GM13976 (cell line): ENCODE results near the gene AASDHPPT.

Experiments used
- DNase-seq: peaks from one replicate; pipeline ENCODE4 v3.0.0; 2012; ENCODE audit warnings: low spot score
- in situ Hi-C: fragments of 300-500 bp; cut with MboI; formaldehyde crosslinking; loops from one replicate; pipeline ENCODE4 v1.12.0; 2022; ENCODE audit warnings: low sequenced_read_pairs, mixed read lengths, inconsistent platforms; ENCODE audit not compliant: unreplicated experiment
- TF ChIP-seq, protein P1 (sequence below): IDR thresholded peaks from 2 replicates; pipeline ENCODE4 v1.5.1; 2012; ENCODE audit warnings: borderline replicate concordance, mild to moderate bottlenecking; ENCODE audit not compliant: insufficient read depth; ENCODE audit errors: extremely low read depth, missing control alignments, control extremely low read depth

Gene AASDHPPT

DNA sequence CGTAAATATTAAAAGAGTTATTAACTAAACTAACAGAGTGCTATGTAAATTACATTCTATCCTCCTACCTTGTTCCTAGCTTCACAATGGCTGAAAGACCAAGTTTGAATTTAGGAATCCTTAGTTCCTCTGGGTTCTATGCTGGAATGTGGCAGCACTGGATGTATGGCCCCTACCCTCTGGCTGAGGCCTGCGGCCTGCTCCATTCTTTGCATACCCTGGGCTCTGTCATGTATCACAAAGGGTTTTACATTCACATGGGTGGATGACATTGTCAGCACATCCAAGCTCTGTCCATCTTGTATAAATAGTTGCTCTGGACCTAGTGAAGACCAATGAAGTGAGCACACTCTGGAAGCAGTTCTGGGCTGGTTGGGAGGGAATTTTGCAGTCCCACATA is 54.5 kb downstream of the AASDHPPT start:
- in situ Hi-C loops, result no loop called here
- TF ChIP-seq, protein P1, sequence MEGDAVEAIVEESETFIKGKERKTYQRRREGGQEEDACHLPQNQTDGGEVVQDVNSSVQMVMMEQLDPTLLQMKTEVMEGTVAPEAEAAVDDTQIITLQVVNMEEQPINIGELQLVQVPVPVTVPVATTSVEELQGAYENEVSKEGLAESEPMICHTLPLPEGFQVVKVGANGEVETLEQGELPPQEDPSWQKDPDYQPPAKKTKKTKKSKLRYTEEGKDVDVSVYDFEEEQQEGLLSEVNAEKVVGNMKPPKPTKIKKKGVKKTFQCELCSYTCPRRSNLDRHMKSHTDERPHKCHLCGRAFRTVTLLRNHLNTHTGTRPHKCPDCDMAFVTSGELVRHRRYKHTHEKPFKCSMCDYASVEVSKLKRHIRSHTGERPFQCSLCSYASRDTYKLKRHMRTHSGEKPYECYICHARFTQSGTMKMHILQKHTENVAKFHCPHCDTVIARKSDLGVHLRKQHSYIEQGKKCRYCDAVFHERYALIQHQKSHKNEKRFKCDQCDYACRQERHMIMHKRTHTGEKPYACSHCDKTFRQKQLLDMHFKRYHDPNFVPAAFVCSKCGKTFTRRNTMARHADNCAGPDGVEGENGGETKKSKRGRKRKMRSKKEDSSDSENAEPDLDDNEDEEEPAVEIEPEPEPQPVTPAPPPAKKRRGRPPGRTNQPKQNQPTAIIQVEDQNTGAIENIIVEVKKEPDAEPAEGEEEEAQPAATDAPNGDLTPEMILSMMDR, result no peak
- no peak for DNase-seq

DNA sequence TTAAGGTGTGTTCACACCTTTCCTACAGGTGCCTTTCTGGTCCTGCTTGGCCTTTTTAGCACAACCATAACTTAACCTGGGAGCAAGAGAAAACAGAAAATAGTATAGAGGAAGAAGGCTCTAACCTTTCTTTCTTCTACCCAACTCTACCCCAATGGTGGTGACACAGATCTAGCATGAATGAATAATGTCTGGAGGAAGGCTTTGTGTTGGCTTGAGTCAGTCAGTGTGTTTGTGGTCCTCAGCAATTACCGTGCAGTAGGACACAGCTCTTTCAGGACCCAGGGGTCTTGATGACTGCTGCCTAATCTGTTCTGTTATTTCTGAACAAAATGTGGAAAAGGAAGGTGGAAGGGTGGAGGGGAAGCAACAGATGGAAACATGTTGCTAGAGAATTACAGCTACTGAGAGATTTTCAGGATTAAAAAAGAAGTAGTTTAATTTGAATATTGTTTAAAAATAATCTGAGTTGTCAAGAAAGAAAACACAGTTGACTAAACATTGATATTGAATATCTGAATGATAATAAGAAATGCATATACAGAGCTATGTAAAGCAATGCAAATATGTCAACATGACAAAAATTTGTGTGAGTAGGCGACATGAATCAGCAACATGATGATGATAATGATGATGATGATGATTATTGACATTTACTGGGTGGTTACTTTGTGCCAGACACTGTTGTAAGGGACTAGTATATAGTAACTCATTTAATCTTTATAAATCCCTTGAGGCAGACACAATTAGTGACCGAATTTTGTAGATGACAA is 55.3 kb downstream of the AASDHPPT start:
- in situ Hi-C loops, result no loop called here
- no peak for DNase-seq
- TF ChIP-seq, protein P1, result no peak

DNA sequence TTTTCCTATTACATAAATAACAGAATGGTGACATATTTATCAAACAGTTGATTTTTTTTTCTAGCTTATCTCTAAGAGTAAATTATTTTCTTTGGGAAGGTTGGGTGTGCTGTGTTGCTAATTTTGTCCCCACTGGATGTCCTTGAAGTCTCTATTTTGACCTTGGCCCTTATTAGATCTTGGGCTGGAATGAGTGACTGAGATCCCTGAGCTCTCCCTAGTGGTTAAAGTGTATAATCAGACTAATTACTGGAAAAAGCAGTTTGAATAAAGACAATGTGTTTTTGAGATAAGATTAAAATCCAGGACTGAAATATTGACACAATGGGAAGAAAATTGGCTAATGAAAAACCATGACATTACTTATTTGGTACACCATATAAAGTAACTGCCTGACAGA is 56.1 kb downstream of the AASDHPPT start:
- in situ Hi-C loops, result no loop called here
- DNase-seq, result no peak
- TF ChIP-seq, protein P1, result peak; percentile 21

DNA sequence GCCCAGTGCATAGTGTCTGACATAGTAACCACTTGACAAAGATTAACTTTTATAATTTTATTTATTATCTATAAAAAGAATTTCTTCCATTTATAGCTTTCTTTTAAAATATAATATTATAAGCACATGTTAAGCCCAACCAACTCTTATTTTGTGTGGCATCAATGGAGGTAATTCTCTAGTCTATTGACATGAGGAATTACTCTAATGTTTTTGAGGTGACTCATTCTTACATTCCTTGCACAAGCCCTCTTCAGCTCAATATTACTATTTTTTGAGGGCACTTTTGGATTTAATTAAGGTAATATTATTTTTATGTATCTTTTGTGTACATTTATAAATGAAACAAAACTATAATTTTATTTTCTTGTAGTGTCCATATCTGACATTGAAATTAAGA is 59.6 kb downstream of the AASDHPPT start:
- in situ Hi-C loops, result no loop called here

DNA sequence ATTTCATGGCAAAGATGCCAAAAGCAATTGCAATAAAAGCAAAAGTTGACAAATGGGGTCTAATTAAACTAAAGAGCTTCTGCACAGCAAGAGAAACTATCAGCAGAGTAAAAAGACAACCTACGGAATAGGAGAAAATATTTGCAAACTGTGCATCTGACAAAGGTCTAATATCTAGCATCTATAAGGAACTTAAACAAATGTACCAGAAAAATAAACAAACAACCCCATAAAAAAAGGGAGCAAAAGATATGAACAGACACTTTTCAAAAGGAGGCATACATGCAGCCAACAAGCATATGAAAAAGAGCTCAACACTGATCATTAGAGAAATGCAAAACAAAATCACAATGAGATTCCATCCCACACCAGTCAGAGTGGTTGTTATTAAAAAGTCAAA is 60.3 kb downstream of the AASDHPPT start:
- TF ChIP-seq, protein P1, result no peak
- DNase-seq, result no peak
- in situ Hi-C loops, result no loop called here

More for the DNA sequence above, 59.6 kb downstream of the AASDHPPT start:
- DNase-seq, result no peak
- TF ChIP-seq, protein P1, result no peak
